K562 (cell line): ENCODE measurements around the gene GCC1. TPM values are rescaled to one million over a fixed set of nuclear protein-coding genes. Genes with fewer than 3 reads are reported as not detected.

Experiments
- ATAC-seq: fragments of 200-7000 bp; cut with Tn5 transposase; 3 replicates; pipeline ENCODE4 v1.9.1; 2020; ENCODE audit warnings: moderate library complexity
- BruUV-seq: library from RNA; stranded (reverse); fragments of 400-500 nt; replicated peaks from 2 replicates; lab custom pipeline; 2021; lab: Mats Ljungman, UMichigan
- CTCF ChIA-PET: fragments of 300-600 bp; formaldehyde crosslinking; extraction: SDS; loops from one replicate; lab custom pipeline; 2021; ENCODE audit warnings: low intra/inter-chr PET ratio; lab: Yijun Ruan, JAX
- POLR2A ChIA-PET: fragments of 300-600, 350-650 bp; sonication (Branson Sonifier 250); formaldehyde crosslinking; extraction: SDS; loops from one replicate; lab custom pipeline; 2021; ENCODE audit warnings: antibody characterized with exemption, inconsistent platforms; lab: Yijun Ruan, JAX
- DNase-seq, 4 experiments: peaks; one replicate each; pipeline versions ENCODE4 v3.0.0 to v3.0.0-alpha.2; 2011 to 2018; ENCODE audit warnings: low spot score in 3 of 4, mixed read lengths in 3 of 4; ENCODE audit errors: extremely low read depth in 1 of 4
- FAIRE-seq: peaks from 2 replicates; lab custom pipeline; 2011; peaks lifted over from hg19 to GRCh38; lab: Jason Lieb, UNC
- H2AFZ ChIP-seq: 2 replicates; pipeline ENCODE4 v1.6.0; 2011; ENCODE audit warnings: low read depth, low read length, control low read depth, inconsistent platforms
- H3K27ac ChIP-seq: fragments of 200-600 bp; 3 replicates; pipeline ENCODE4 v1.8.0; 2011; ENCODE audit warnings: low read depth, mild to moderate bottlenecking, control low read depth, inconsistent platforms, low read length, moderate library complexity, mixed read lengths; ENCODE audit errors: extremely low read depth
- H3K27me3 ChIP-seq, 2 experiments: fragments of 300-600 bp in 1 of 2; 2 replicates in 1 of 2; 3 replicates in 1 of 2; pipeline versions ENCODE4 v1.6.0 to v1.8.0; 2011; ENCODE audit warnings: inconsistent platforms in 2 of 2, low read length in 2 of 2, mild to moderate bottlenecking in 1 of 2, mixed read lengths in 1 of 2, moderate library complexity in 1 of 2; ENCODE audit not compliant: control insufficient read depth in 2 of 2, insufficient read depth in 2 of 2
- H3K36me3 ChIP-seq: fragments of 300-600 bp; 3 replicates; pipeline ENCODE4 v1.8.0; 2011; ENCODE audit warnings: mild to moderate bottlenecking, low read length, inconsistent platforms; ENCODE audit not compliant: control insufficient read depth, insufficient read depth
- H3K4me1 ChIP-seq, 2 experiments: fragments of 200-600 bp in 1 of 2; replicated peaks in 1 of 2; 2 replicates in 1 of 2; 3 replicates in 1 of 2; pipeline versions ENCODE4 v1.5.1 to v1.8.0; 2011; ENCODE audit warnings: inconsistent platforms in 2 of 2, low read length in 2 of 2, mild to moderate bottlenecking in 1 of 2, mixed read lengths in 1 of 2, moderate library complexity in 1 of 2; ENCODE audit not compliant: control insufficient read depth in 2 of 2, insufficient read depth in 2 of 2
- H3K4me2 ChIP-seq: 2 replicates; pipeline ENCODE4 v1.6.1; 2011; ENCODE audit warnings: low read length, control low read depth, inconsistent platforms, mixed read lengths; ENCODE audit not compliant: insufficient read depth
- H3K4me3 ChIP-seq: fragments of 200-600 bp; sonication (generic), shearing (Covaris generic); 2 replicates; pipeline ENCODE4 v1.5.1; 2016; ENCODE audit warnings: control low read depth, inconsistent platforms
- H3K79me2 ChIP-seq: fragments of 200-600 bp; 3 replicates; pipeline ENCODE4 v1.8.0; 2011; ENCODE audit warnings: low read length, inconsistent platforms; ENCODE audit not compliant: control insufficient read depth, insufficient read depth
- H3K9ac ChIP-seq, 2 experiments: 2 replicates each; pipeline versions ENCODE4 v1.6.0 to v1.6.1; 2011; ENCODE audit warnings: low read depth in 2 of 2, low read length in 2 of 2, control low read depth in 1 of 2, inconsistent platforms in 1 of 2, mild to moderate bottlenecking in 1 of 2, mixed read lengths in 1 of 2; ENCODE audit not compliant: insufficient read depth in 1 of 2
- H3K9me1 ChIP-seq: one replicate; pipeline ENCODE4 v1.6.0; 2011; ENCODE audit warnings: inconsistent platforms, mild to moderate bottlenecking, low read length, moderate library complexity; ENCODE audit not compliant: control insufficient read depth, insufficient read depth
- H3K9me3 ChIP-seq: replicated peaks from 2 replicates; pipeline ENCODE4 v1.5.1; 2011; ENCODE audit warnings: low read depth, low read length, inconsistent platforms; ENCODE audit not compliant: control insufficient read depth, insufficient read depth
- H4K20me1 ChIP-seq: replicated peaks from 2 replicates; pipeline ENCODE4 v1.6.1; 2011; ENCODE audit warnings: low read length, inconsistent platforms, mixed read lengths; ENCODE audit not compliant: control insufficient read depth, insufficient read depth
- ARNT ChIP-seq, 2 experiments: fragments of 450-650 bp; IDR thresholded peaks; 2 replicates each; pipeline ENCODE4 v1.6.1; 2016; ENCODE audit warnings: mild to moderate bottlenecking in 1 of 2
- BACH1 ChIP-seq: fragments of 200-800 bp; sonication (Bioruptor generic); IDR thresholded peaks from 2 replicates; pipeline ENCODE4 v1.6.1; 2016; ENCODE audit warnings: missing genetic modification characterization, missing compliant biosample characterization
- CBFB ChIP-seq: sonication (generic); formaldehyde crosslinking; IDR thresholded peaks from 2 replicates; pipeline ENCODE4 v1.4.0; 2020; ENCODE audit warnings: mild to moderate bottlenecking, missing genetic modification reagents
- HLTF ChIP-seq: fragments of 450-650 bp; IDR thresholded peaks from 2 replicates; pipeline ENCODE4 v1.6.1; 2016
- KLF1 ChIP-seq: fragments of 450-650 bp; IDR thresholded peaks from 2 replicates; pipeline ENCODE4 v1.6.1; 2016; ENCODE audit warnings: missing genetic modification characterization, missing compliant biosample characterization
- MCM3 ChIP-seq: fragments of 450-650 bp; IDR thresholded peaks from 2 replicates; pipeline ENCODE4 v1.6.1; 2016
- MED1 ChIP-seq: sonication (generic); formaldehyde crosslinking; IDR thresholded peaks from 2 replicates; pipeline ENCODE4 v1.8.1; 2023; ENCODE audit warnings: missing genetic modification reagents, borderline replicate concordance
- TCF3 ChIP-seq: sonication (generic); formaldehyde crosslinking; IDR thresholded peaks from 2 replicates; pipeline ENCODE4 v1.4.0; 2020; ENCODE audit warnings: mild to moderate bottlenecking, missing genetic modification reagents
- ZBTB33 ChIP-seq: sonication (generic); formaldehyde crosslinking; IDR thresholded peaks from 2 replicates; pipeline ENCODE4 v1.8.1; 2023; ENCODE audit warnings: mild to moderate bottlenecking, missing genetic modification reagents
- ZBTB43 ChIP-seq: sonication (generic); formaldehyde crosslinking; IDR thresholded peaks from 2 replicates; pipeline ENCODE4 v1.8.0; 2023; ENCODE audit warnings: mild to moderate bottlenecking, missing genetic modification reagents
- ZKSCAN1 ChIP-seq: fragments of 150-350 bp; IDR thresholded peaks from 2 replicates; pipeline ENCODE4 v1.6.1; 2016; ENCODE audit warnings: low read depth, low read length
- ZNF449 ChIP-seq: fragments of 250-450 bp; sonication (Bioruptor Pico); IDR thresholded peaks from 2 replicates; pipeline ENCODE4 v1.8.0; 2022; ENCODE audit warnings: moderate library complexity, mild to moderate bottlenecking, inconsistent platforms
- ZNF639 ChIP-seq, 2 experiments: fragments of 200-800 bp in 1 of 2; sonication (Bioruptor generic) in 1 of 2; sonication (generic) in 1 of 2; formaldehyde crosslinking in 1 of 2; IDR thresholded peaks in 1 of 2; conservative IDR thresholded peaks in 1 of 2; 2 replicates each; pipeline versions ENCODE4 v1.5.0 to v1.6.1; 2016 to 2020; ENCODE audit warnings: missing compliant biosample characterization in 1 of 2, missing genetic modification characterization in 1 of 2, missing genetic modification reagents in 1 of 2
- ZNF766 ChIP-seq: fragments of 200-800 bp; sonication (Bioruptor generic); conservative IDR thresholded peaks from 2 replicates; pipeline ENCODE4 v1.6.1; 2016; ENCODE audit warnings: missing genetic modification characterization, missing compliant biosample characterization
- WGBS: fragments of 100-300 bp; shearing (Covaris generic); methylation state at CpG from one replicate; pipeline ENCODE4 v1.1.6; 2016; ENCODE audit warnings: low coverage, mixed read lengths; ENCODE audit not compliant: insufficient coverage; ENCODE audit errors: missing lambda C conversion rate; 5-methylcytosine and 5-hydroxymethylcytosine counted together
- in situ Hi-C: fragments of 300-500 bp; cut with MboI; formaldehyde crosslinking; loops from 4 replicates; pipeline ENCODE4 v1.15.0; 2018; ENCODE audit warnings: inconsistent platforms, mixed read lengths
- intact Hi-C: fragments of 100-400 bp; cut with micrococcal nuclease; formaldehyde crosslinking; loops from 2 replicates; pipeline ENCODE4 v1.14.2; 2022
- polyA plus RNA-seq, 8 experiments: library from polyadenylated mRNA; depleted of rRNA in 4 of 8; stranded (reverse) in 5 of 8; unstranded in 3 of 8; fragments of >200 nt; fragmentation: Nextera tagmentation in 2 of 8; fragmentation: Illumina TruSeq in 1 of 8; extraction: Ambion mirVana in 2 of 8; extraction: Trizol in 1 of 8; gene quantifications; 2 replicates each; pipeline versions ENCODE4 v1.2.1 to v1.2.3, GENCODE V29; 2011 to 2014; ENCODE audit warnings: inconsistent platforms in 1 of 8, missing spikeins in 1 of 8
- total RNA-seq, 7 experiments: library from RNA; depleted of rRNA in 6 of 7; stranded (reverse); fragments of >200 nt in 6 of 7; fragmentation: Illumina TruSeq in 2 of 7; extraction: Trizol in 2 of 7; gene quantifications; 2 replicates each; pipeline versions ENCODE4 v1.2.1 to v1.2.3, GENCODE V29; 2011 to 2021; ENCODE audit warnings: low replicate concordance in 1 of 7
- TF ChIP-seq, protein P1 (sequence below): fragments of 250-450 bp; sonication (Bioruptor Pico); IDR thresholded peaks from 2 replicates; pipeline ENCODE4 v1.8.0; 2022; ENCODE audit warnings: inconsistent platforms, mild to moderate bottlenecking, moderate library complexity, borderline replicate concordance

Gene GCC1
- total and polyA plus RNA-seq, 9 of the 15 experiments (the other 6 are each of a cell fraction or from before 2014, with no cell fraction given): 1.9 to 19.8 (median 10.9) TPM

- H3K36me3 ChIP-seq: peaks cover 36% of the 10 kb centered on the region
- peaks cover 28 to 46% of the 10 kb centered on the region in 2 experiments; a peak in 4 of 5 replicates for H3K4me1 ChIP-seq
- H3K9me3 ChIP-seq: peaks cover 6% of the 10 kb centered on the region; the same call in 1 of the 2 replicates
- in situ Hi-C loops (no loop called here), intact Hi-C loops (loop anchor here (5.0 kb wide), 1 partner anchor 65 kb away; the partner anchor contains the start of gene SND1)
- peak in 1 of 4 experiments; percentile 24 for DNase-seq
- CTCF ChIA-PET: no interaction called here
- ATAC-seq: no peak
- peak overlapping the region; percentile 71 to 94 for H3K9ac ChIP-seq
- BruUV-seq: no TSS peak
- H3K4me2 ChIP-seq: peak overlapping the region; percentile 86
- peaks cover 6% of the 10 kb centered on the region; the same call in 1 of the 2 replicates for H4K20me1 ChIP-seq
- peaks cover 10% of the 10 kb centered on the region for H3K9me1 ChIP-seq
- H3K27ac ChIP-seq: peak overlapping the region; percentile 63
- peak overlapping the region; percentile 96 for H2AFZ ChIP-seq
- H3K4me3 ChIP-seq: peak overlapping the region; percentile 89
- no peak for FAIRE-seq
- 68% methylated on average over 20 of the region's 20 CpGs for WGBS
- POLR2A ChIA-PET: interaction anchor here (0.9 kb wide), 1 partner anchor 158 kb away, joined by 3 read pairs; no protein-coding TSS in a partner anchor
- H3K27me3 ChIP-seq: no peaks in the 10 kb centered on the region
- peaks cover 34% of the 10 kb centered on the region for H3K79me2 ChIP-seq
- TF ChIP-seq ARNT (IDR thresholded peaks at IDR 0.05) (no peak), MED1 (CRISPR knock-in tag) (no peak), HLTF (0 out of 2 replicates have a peak, but pooled peaks have one; percentile 64), TCF3 (no peak), KLF1 (tag) (0 out of 2 replicates have a peak, but pooled peaks have one; percentile 28), BACH1 (tag) (no peak), ZNF639 (CRISPR knock-in tag; conservative IDR thresholded peaks at IDR 0.05 in 1 of 2, IDR thresholded peaks at IDR 0.05 in 1 of 2) (no peak), MCM3 (no peak), ZBTB33 (CRISPR knock-in tag) (peak; percentile 96), ZNF766 (CRISPR knock-in tag) (no peak), ZKSCAN1 (peak; percentile 100), CBFB (0 out of 2 replicates have a peak, but pooled peaks have one; percentile 77), ZBTB43 (CRISPR knock-in tag) (0 out of 2 replicates have a peak, but pooled peaks have one; percentile 46), ZNF449 (no peak)
- TF ChIP-seq, protein P1, sequence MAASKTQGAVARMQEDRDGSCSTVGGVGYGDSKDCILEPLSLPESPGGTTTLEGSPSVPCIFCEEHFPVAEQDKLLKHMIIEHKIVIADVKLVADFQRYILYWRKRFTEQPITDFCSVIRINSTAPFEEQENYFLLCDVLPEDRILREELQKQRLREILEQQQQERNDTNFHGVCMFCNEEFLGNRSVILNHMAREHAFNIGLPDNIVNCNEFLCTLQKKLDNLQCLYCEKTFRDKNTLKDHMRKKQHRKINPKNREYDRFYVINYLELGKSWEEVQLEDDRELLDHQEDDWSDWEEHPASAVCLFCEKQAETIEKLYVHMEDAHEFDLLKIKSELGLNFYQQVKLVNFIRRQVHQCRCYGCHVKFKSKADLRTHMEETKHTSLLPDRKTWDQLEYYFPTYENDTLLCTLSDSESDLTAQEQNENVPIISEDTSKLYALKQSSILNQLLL (CRISPR knock-in tag): no peak
These were observed 2.2 kb upstream of the GCC1 start for GRCh38 chr7:127587663-127588018.
